ENCODE results near the gene HIPK2.

HIPK2 gene

DNA sequence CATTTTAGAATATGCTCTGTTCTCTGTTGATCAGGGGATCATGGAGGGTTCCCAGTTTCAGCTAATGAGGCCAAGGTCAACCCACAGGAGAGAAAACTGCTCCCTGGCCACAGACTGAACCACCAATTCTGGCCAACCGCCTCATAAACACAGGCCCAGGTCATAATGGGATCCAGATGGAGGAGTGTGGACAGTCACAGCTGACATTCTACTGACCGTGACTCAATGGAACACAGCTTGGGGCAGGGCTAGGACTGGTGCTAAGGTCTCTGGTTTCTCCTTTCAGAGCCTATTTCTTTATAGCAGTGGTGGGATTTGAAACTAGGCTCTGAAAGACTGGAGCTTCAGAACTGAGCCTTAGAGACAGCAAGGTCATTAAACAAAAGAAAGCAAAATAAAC lies 68.3 kb downstream of the HIPK2 start:
- Histone ChIP-seq H3K27me3 (ENCODE audit: insufficient read depth, low read length) (no peaks in the 10 kb centered on the region), H3K9me3 (ENCODE audit: low read length) (no peaks in the 10 kb centered on the region), H2AFZ (ENCODE audit: low read depth, low read length) (no peak overlapping the region), H3K4me3 (ENCODE audit: low read length) (no peak overlapping the region), H3K4me1 (ENCODE audit: insufficient read depth, low read length) (peaks cover 4% of the 10 kb centered on the region), H3K36me3 (ENCODE audit: insufficient read depth, low read length) (peaks cover 46% of the 10 kb centered on the region)

DNA sequence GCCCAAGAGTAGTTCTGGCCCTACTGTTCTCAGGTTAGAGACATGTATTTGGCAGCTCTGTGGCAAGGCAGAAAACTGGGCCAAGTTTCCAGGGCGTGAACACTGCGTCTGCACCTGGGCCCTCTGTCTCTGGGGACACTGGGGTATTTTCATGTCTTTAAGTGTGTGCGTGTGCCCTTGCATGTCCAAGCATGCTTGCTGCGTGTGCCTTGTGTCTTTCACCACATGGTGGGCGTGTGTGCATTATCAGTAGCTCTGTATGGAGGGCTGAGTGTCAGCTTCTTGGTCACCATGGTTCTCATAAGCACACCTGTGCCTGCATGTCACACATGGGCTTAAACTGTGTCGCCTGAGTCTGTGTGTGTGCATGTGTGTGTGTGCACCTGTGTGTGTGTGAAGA lies 69.3 kb downstream of the HIPK2 start:
- H3K27me3 ChIP-seq (ENCODE audit: insufficient read depth, low read length) = no peaks in the 10 kb centered on the region
- H3K4me1 ChIP-seq (ENCODE audit: insufficient read depth, low read length) = peaks cover 4% of the 10 kb centered on the region
- H3K36me3 ChIP-seq (ENCODE audit: insufficient read depth, low read length) = peaks cover 38% of the 10 kb centered on the region
- no peak overlapping the region for H3K4me3 ChIP-seq (ENCODE audit: low read length)
- no peak overlapping the region for H2AFZ ChIP-seq (ENCODE audit: low read depth, low read length)
- no peaks in the 10 kb centered on the region for H3K9me3 ChIP-seq (ENCODE audit: low read length)

DNA sequence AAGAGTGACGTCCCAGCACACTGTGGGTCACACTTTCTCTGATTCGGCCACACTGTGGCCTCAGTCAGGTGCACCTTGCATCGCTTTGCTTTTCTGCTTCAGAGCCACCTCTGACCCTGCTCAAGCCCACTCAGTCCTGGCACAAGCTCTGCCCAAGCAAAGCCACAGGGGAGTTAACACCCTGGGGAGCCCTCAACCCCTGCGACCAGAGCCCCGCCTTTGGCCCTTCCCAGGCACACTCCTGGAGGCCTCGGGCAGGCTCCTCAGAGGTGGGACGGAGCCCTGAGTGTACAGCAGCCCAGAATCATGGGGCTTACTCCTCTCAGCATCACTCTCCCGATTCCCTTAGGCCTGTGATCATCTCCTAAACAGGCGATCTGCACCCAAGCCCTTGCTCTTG lies 71.0 kb downstream of the HIPK2 start:
- Histone ChIP-seq H3K4me3 (ENCODE audit: low read length) (no peak overlapping the region), H3K36me3 (ENCODE audit: insufficient read depth, low read length) (peaks cover 25% of the 10 kb centered on the region), H3K4me1 (ENCODE audit: insufficient read depth, low read length) (peaks cover 4% of the 10 kb centered on the region), H2AFZ (ENCODE audit: low read depth, low read length) (no peak overlapping the region), H3K9me3 (ENCODE audit: low read length) (no peaks in the 10 kb centered on the region), H3K27me3 (ENCODE audit: insufficient read depth, low read length) (no peaks in the 10 kb centered on the region)

DNA sequence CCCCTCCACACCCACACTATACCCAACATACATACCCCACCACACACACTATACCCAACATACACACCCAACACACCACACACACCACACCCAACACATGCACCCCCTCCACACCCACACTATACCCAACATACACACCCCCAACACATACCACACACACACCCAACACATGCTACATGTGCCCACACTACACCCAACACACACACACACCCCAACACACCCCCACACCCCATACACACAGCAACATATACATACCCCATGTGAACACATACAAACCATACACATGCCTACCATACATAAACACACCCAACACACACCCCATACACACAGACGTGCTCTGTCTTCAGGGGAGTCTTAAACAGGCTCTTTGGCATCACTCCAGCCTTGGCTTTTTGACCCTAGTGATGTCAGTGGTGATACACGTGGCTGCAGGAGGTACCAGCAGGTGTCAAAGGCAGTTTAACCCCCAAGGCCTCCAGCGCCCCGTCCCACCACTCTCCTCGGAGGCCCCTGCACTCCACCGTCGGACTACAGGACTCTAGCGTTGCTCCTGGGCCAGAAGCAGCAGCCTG lies 73.4 kb downstream of the HIPK2 start:
- Histone ChIP-seq H3K9me3 (ENCODE audit: low read length) (no peaks in the 10 kb centered on the region), H3K4me1 (ENCODE audit: insufficient read depth, low read length) (peaks cover 4% of the 10 kb centered on the region), H2AFZ (ENCODE audit: low read depth, low read length) (no peak overlapping the region), H3K4me3 (ENCODE audit: low read length) (no peak overlapping the region), H3K36me3 (ENCODE audit: insufficient read depth, low read length) (peaks cover 30% of the 10 kb centered on the region), H3K27me3 (ENCODE audit: insufficient read depth, low read length) (no peaks in the 10 kb centered on the region)

DNA sequence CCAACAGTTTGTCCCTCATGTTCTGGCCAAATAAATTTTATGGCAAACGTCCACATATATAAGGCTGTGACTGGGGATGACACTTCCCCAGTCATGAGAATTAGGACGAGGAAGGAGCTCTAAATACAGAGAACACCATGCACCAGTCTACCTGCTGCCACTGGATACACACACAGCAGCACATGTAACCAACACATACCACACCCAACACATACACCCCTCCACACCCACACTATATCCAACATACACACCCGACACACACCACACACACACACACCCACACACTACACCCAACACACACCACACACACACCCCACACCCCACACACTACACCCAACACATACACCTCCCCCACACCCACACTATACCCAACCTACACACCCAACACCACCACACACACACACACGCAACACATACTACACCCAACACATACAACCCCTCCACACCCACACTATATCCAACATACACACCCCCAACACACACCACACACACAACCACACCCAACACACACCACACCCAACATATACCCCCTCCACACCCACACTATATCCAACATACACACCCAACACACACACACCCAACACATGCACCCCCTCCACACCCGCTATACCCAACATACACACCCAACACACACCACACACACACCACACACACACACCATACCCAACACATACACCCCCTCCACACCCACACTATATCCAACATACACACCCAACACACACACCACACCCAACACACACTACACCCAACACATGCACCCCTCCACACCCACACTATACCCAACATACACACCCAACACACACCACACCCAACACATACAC lies 74.1 kb downstream of the HIPK2 start:
- H3K27me3 ChIP-seq (ENCODE audit: insufficient read depth, low read length) = no peaks in the 10 kb centered on the region
- H3K4me3 ChIP-seq (ENCODE audit: low read length) = no peak overlapping the region
- peaks cover 4% of the 10 kb centered on the region for H3K4me1 ChIP-seq (ENCODE audit: insufficient read depth, low read length)
- H3K36me3 ChIP-seq (ENCODE audit: insufficient read depth, low read length) = peaks cover 26% of the 10 kb centered on the region
- no peak overlapping the region for H2AFZ ChIP-seq (ENCODE audit: low read depth, low read length)
- no peaks in the 10 kb centered on the region for H3K9me3 ChIP-seq (ENCODE audit: low read length)

DNA sequence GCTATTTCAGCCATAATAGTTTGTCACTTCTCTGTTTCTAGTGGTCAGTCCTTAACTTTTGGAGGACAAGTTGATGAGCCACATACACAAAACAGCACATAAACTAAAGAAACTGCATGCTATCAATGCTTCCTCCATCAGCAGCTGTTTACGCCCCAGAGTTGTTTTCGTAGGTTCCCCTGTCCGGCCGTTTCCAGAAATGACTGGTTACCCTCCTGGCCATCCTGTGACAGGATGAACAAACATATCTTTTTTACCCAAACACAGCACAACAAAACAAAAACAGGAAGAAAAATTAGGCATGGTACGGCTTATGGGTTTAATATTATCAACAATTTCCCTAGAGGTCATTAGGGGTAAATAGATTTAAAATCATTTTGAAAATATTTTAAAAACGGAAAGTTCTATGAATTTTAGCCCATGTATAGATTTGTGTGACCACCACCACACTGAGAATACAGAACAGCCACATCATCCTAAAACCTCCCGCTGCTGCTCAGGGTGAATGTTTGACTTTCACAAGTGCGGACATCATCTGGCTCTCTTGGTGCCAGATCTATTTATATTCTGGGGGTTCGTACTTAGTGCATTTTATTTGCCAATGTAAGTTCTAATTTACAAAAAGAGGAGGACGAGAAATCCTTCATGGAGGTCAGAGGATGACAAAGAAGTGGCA lies 74.8 kb downstream of the HIPK2 start:
- Histone ChIP-seq H3K36me3 (ENCODE audit: insufficient read depth, low read length) (peaks cover 25% of the 10 kb centered on the region), H3K9me3 (ENCODE audit: low read length) (no peaks in the 10 kb centered on the region), H3K4me1 (ENCODE audit: insufficient read depth, low read length) (peaks cover 4% of the 10 kb centered on the region), H2AFZ (ENCODE audit: low read depth, low read length) (no peak overlapping the region), H3K4me3 (ENCODE audit: low read length) (no peak overlapping the region), H3K27me3 (ENCODE audit: insufficient read depth, low read length) (no peaks in the 10 kb centered on the region)

DNA sequence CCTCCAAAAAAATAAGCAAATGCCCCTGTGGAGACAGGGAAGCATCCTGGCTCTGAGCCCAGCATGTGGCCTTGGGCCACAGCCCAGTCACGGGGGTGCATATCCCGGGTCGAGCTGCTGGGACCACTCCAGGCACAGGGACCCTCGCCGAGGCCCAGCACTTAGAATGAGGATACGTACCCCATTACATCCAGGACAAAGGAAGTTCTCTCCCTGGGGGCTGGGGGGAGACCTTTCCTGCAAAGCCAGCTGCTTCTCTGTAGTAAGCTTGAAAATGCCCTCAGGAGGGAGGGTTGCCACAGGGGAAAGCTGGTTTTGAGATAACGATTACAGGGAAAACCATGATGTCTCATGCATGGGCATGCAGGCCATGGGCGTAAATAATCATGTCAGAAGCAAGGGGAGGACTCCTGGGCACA lies 75.5 kb downstream of the HIPK2 start:
- Histone ChIP-seq H3K9me3 (ENCODE audit: low read length) (no peaks in the 10 kb centered on the region), H3K27me3 (ENCODE audit: insufficient read depth, low read length) (no peaks in the 10 kb centered on the region), H3K4me1 (ENCODE audit: insufficient read depth, low read length) (peaks cover 4% of the 10 kb centered on the region), H3K36me3 (ENCODE audit: insufficient read depth, low read length) (peaks cover 22% of the 10 kb centered on the region), H2AFZ (ENCODE audit: low read depth, low read length) (no peak overlapping the region), H3K4me3 (ENCODE audit: low read length) (no peak overlapping the region)

DNA sequence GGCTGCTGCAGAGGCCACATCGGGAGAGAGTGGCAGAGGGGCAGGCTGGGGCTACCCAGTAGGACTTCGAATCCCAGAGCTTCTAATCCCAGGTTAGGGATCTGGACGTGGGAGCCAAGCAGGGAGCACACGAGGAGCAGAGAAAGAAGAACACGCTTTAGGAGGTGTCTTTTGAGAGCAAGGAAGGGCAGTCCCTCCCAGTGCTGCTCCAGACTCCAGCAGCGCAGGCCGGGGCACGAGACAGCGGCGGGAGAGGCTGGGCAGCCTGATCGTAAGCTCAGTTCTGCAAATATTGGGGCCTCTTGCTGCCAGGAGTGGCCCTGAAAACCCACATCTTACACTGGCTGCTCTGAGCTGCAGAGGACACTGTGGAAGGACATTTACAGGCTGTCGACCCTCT lies 75.9 kb downstream of the HIPK2 start:
- Histone ChIP-seq H3K4me1 (ENCODE audit: insufficient read depth, low read length) (peaks cover 4% of the 10 kb centered on the region), H2AFZ (ENCODE audit: low read depth, low read length) (no peak overlapping the region), H3K27me3 (ENCODE audit: insufficient read depth, low read length) (no peaks in the 10 kb centered on the region), H3K36me3 (ENCODE audit: insufficient read depth, low read length) (peaks cover 20% of the 10 kb centered on the region), H3K9me3 (ENCODE audit: low read length) (no peaks in the 10 kb centered on the region), H3K4me3 (ENCODE audit: low read length) (no peak overlapping the region)

DNA sequence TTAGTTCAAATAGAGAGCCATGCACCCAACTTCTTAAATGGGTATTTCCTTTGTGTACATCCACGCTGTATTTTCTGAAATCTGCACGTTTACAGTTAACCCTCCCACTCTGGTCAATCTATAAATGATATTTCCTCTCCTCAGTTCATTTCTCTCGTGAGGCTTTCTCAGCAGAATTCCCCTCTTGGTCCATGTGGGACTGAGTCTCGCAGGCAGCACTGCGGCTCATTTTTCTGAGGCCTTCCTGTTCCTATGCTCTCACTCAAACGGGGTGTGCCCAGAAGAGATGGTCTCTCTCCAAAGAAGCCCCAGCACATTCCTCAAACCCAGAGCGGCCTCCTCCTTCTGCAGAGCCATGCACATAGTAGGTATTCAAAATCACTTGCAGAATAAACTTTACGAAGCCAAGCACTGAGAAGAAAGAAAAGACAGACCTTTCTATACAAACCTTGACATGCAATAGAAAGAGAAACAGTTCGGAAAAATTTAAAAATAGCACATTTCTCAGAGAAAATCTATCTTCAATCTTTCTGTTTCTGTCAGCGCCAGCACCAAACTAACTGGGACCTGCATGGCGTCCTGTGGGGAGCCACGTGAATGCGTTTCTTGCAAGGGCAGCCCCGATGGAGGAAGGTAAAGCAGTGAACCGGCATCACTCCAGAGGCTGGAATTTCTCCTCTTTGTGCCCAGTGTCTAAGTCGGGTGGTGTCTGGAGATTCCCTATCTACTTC lies 77.1 kb downstream of the HIPK2 start:
- Histone ChIP-seq H3K4me3 (ENCODE audit: low read length) (no peak overlapping the region), H3K4me1 (ENCODE audit: insufficient read depth, low read length) (no peaks in the 10 kb centered on the region), H2AFZ (ENCODE audit: low read depth, low read length) (no peak overlapping the region), H3K27me3 (ENCODE audit: insufficient read depth, low read length) (no peaks in the 10 kb centered on the region), H3K9me3 (ENCODE audit: low read length) (no peaks in the 10 kb centered on the region), H3K36me3 (ENCODE audit: insufficient read depth, low read length) (peaks cover 15% of the 10 kb centered on the region)

DNA sequence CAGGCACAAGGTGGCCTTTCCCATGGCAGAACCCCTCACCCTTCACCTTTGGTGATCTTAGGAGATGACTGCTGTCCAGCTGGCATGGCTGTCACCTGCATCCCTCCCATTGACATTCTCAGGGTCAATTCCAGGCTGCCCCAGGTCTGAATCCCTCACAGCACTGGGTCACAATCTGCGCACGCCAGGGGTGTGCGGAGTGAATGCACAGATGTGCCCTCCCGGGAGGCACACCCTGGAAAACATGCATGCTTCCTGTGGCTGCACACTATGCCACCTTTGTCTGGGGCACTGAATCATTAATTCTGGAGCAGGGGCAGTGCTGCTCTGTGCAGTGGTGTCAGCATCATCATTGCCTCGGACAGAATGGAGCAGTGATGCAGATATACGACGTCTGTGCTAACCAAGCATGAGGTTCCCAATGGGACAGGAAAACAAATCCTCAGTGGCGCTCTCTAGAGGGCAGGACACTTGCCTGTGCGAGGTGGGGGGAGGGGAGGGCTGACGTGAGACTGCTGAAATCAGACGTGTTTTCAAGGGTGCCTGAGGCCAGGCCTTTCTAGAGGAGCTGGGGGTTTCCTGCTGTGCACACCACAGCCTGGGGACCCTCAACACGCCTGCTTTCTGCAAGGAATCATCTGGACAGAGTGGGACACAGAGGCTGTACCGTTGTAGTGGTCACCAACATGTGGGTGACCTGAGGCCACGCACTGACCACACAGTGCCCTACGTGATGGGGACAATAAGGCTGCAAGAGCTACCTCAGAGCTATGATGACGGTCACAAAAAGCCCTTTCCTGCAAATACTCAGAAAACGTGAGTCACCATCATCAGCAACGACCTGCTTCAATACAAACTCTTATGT lies 77.9 kb downstream of the HIPK2 start:
- H3K4me1 ChIP-seq (ENCODE audit: insufficient read depth, low read length) = no peaks in the 10 kb centered on the region
- H3K27me3 ChIP-seq (ENCODE audit: insufficient read depth, low read length) = no peaks in the 10 kb centered on the region
- H3K36me3 ChIP-seq (ENCODE audit: insufficient read depth, low read length) = peaks cover 15% of the 10 kb centered on the region
- no peak overlapping the region for H3K4me3 ChIP-seq (ENCODE audit: low read length)
- no peak overlapping the region for H2AFZ ChIP-seq (ENCODE audit: low read depth, low read length)
- H3K9me3 ChIP-seq (ENCODE audit: low read length) = no peaks in the 10 kb centered on the region

DNA sequence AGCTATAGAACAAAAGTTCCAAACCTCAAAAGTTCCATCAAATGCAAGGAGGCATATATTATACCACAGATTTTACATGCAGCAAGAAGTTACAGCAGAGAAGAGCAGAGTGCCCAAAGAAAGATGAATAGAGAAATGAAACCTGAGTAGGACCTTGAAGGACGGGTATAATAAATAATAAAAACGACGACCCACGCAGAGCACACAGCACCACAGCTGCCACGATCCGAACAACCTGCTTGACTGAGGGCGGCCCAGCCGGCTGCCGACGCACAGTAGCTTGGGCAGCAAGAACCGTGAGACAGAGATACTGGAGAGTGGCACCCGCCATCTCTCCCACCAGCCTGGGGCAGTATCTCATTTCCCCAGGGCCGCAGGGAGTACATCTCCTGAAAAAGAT lies 79.0 kb downstream of the HIPK2 start:
- no peaks in the 10 kb centered on the region for H3K4me1 ChIP-seq (ENCODE audit: insufficient read depth, low read length)
- H2AFZ ChIP-seq (ENCODE audit: low read depth, low read length) = no peak overlapping the region
- peaks cover 15% of the 10 kb centered on the region for H3K36me3 ChIP-seq (ENCODE audit: insufficient read depth, low read length)
- H3K4me3 ChIP-seq (ENCODE audit: low read length) = no peak overlapping the region
- no peaks in the 10 kb centered on the region for H3K27me3 ChIP-seq (ENCODE audit: insufficient read depth, low read length)
- H3K9me3 ChIP-seq (ENCODE audit: low read length) = no peaks in the 10 kb centered on the region

DNA sequence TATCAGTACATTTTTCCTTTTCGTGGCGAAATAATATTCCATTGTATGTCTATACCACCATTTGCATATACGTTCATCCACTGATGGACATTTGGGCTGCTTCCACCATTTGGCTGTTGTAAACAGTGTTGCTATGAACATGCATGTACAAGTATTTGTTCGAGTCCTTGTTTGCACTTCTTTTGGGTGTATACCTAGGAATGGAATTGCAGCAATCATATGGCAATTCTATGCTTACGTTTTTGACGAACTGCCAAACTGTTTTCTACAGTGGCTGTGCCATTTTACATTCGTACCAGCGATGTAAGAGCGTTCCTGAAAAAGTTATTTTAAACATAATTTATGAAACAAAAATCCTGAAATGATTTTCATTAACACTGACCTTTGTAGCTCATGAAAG lies 79.5 kb downstream of the HIPK2 start:
- Histone ChIP-seq H3K4me1 (ENCODE audit: insufficient read depth, low read length) (no peaks in the 10 kb centered on the region), H3K9me3 (ENCODE audit: low read length) (no peaks in the 10 kb centered on the region), H3K36me3 (ENCODE audit: insufficient read depth, low read length) (peaks cover 15% of the 10 kb centered on the region), H2AFZ (ENCODE audit: low read depth, low read length) (no peak overlapping the region), H3K4me3 (ENCODE audit: low read length) (no peak overlapping the region), H3K27me3 (ENCODE audit: insufficient read depth, low read length) (no peaks in the 10 kb centered on the region)
